B cell (primary cell): Measurements from ENCODE around the gene NUP54. TPM values are rescaled to one million over a fixed set of nuclear protein-coding genes. Genes with fewer than 3 reads are reported as not detected.

Source experiments
- ATAC-seq: fragments of 200-7000 bp; cut with Tn5 transposase; one replicate; pipeline ENCODE4 v1.10.0; 2021; ENCODE audit warnings: low read depth, mild to moderate bottlenecking, moderate number of reproducible peaks, moderate library complexity
- CTCF ChIA-PET: fragments of 350-600 bp; sonication (Branson Sonifier 250); formaldehyde crosslinking; loops from one replicate; lab custom pipeline; 2021; ENCODE audit warnings: antibody characterized with exemption, inconsistent platforms; lab: Charles Lee
- POLR2A ChIA-PET: fragments of 350-600 bp; sonication (Branson Sonifier 250); formaldehyde crosslinking; loops from one replicate; lab custom pipeline; 2021; ENCODE audit warnings: antibody characterized with exemption; lab: Charles Lee
- DNase-seq: peaks from one replicate; pipeline ENCODE4 v3.0.0; 2013
- H2AFZ ChIP-seq: 2 replicates; pipeline ENCODE4 v1.6.1; 2012; ENCODE audit warnings: mild to moderate bottlenecking, low read depth, low read length; ENCODE audit not compliant: insufficient read depth, poor library complexity, severe bottlenecking
- H3K27ac ChIP-seq, 2 donors: 1 replicate in 1 of 2; 2 replicates in 1 of 2; pipeline ENCODE4 v1.5.1; 2012 to 2013; ENCODE audit warnings: low read length in 2 of 2, mild to moderate bottlenecking in 2 of 2, moderate library complexity in 1 of 2
- H3K27me3 ChIP-seq, 4 experiments: fragments of 200-600 bp in 1 of 4; sonication (generic) in 1 of 4; replicated peaks in 1 of 4; 1 replicate in 2 of 4; 2 replicates in 2 of 4; pipeline versions ENCODE4 v1.6.1 to v1.7.0; 2013 to 2016; ENCODE audit warnings: low read length in 3 of 4, mild to moderate bottlenecking in 2 of 4, mixed read lengths in 1 of 4, moderate library complexity in 1 of 4; ENCODE audit not compliant: insufficient read depth in 4 of 4, control insufficient read depth in 3 of 4; ENCODE audit errors: control extremely low read depth in 1 of 4
- H3K36me3 ChIP-seq, 2 experiments: replicated peaks in 1 of 2; 1 replicate in 1 of 2; 2 replicates in 1 of 2; pipeline versions ENCODE4 v1.6.1 to v1.7.1; 2013; ENCODE audit warnings: low read length in 1 of 2; ENCODE audit not compliant: insufficient read depth in 2 of 2, control insufficient read depth in 1 of 2; ENCODE audit errors: control extremely low read depth in 1 of 2, extremely low read depth in 1 of 2
- H3K4me1 ChIP-seq, 2 donors: fragments of 200-600 bp in 1 of 2; sonication (generic) in 1 of 2; 1 replicate in 1 of 2; 2 replicates in 1 of 2; pipeline versions ENCODE4 v1.5.1 to v1.6.1; 2013 to 2017; ENCODE audit warnings: low read length in 2 of 2; ENCODE audit not compliant: control insufficient read depth in 2 of 2, insufficient read depth in 2 of 2
- H3K4me2 ChIP-seq: replicated peaks from 2 replicates; pipeline ENCODE3; 2012; ENCODE audit warnings: mild to moderate bottlenecking, low read depth, low read length; ENCODE audit not compliant: poor library complexity, severe bottlenecking
- H3K4me3 ChIP-seq, 5 experiments: fragments of 200-600 bp in 1 of 5; sonication (generic) in 1 of 5; 1 replicate in 3 of 5; 2 replicates in 2 of 5; pipeline versions ENCODE4 v1.5.1 to v1.7.0; 2011 to 2016; ENCODE audit warnings: low read length in 4 of 5, mild to moderate bottlenecking in 4 of 5, low read depth in 2 of 5, control low read depth in 1 of 5, moderate library complexity in 1 of 5; ENCODE audit not compliant: insufficient read depth in 1 of 5; ENCODE audit errors: control extremely low read depth in 1 of 5, extremely low read depth in 1 of 5
- H3K79me2 ChIP-seq: fragments of 200-600 bp; sonication (generic); one replicate; pipeline ENCODE4 v1.6.0; 2016; ENCODE audit warnings: low read length; ENCODE audit not compliant: control insufficient read depth, insufficient read depth
- H3K9ac ChIP-seq: fragments of 200-600 bp; sonication (generic); 2 replicates; pipeline ENCODE4 v1.6.1; 2017; ENCODE audit warnings: mild to moderate bottlenecking, low read length, moderate library complexity
- H3K9me3 ChIP-seq, 3 donors: one replicate each; pipeline versions ENCODE4 v1.6.1 to v1.7.1; 2013; ENCODE audit warnings: low read length in 2 of 3; ENCODE audit not compliant: control insufficient read depth in 2 of 3, insufficient read depth in 1 of 3; ENCODE audit errors: control extremely low read depth in 1 of 3
- H4K20me1 ChIP-seq: 2 replicates; pipeline ENCODE4 v1.6.0; 2012; ENCODE audit warnings: mild to moderate bottlenecking, low read length; ENCODE audit not compliant: insufficient read depth, control insufficient read depth, poor library complexity, severe bottlenecking
- H3K27ac Mint-ChIP-seq: one replicate; pipeline ENCODE4 v1.8.0; 2021; ENCODE audit warnings: mixed read lengths
- H3K27me3 Mint-ChIP-seq: one replicate; pipeline ENCODE4 v1.8.0; 2021; ENCODE audit warnings: mixed read lengths
- H3K4me1 Mint-ChIP-seq: one replicate; pipeline ENCODE4 v1.8.0; 2021; ENCODE audit warnings: mixed read lengths
- H3K4me3 Mint-ChIP-seq: one replicate; pipeline ENCODE4 v1.8.0; 2021; ENCODE audit warnings: mixed read lengths
- H3K9me3 Mint-ChIP-seq: one replicate; pipeline ENCODE4 v1.8.0; 2022; ENCODE audit warnings: mixed read lengths; ENCODE audit not compliant: insufficient read depth
- EZH2 ChIP-seq: IDR thresholded peaks from 2 replicates; pipeline ENCODE4 v1.6.1; 2012; ENCODE audit warnings: borderline replicate concordance, low read depth, mild to moderate bottlenecking, moderate library complexity, low read length; ENCODE audit not compliant: insufficient read depth, poor library complexity, severe bottlenecking
- WGBS: methylation state at CpG from one replicate; pipeline ENCODE4 v1.1.5; 2013; ENCODE audit warnings: missing lambda C conversion rate; ENCODE audit not compliant: insufficient coverage; 5-methylcytosine and 5-hydroxymethylcytosine counted together
- intact Hi-C: fragments of 100-400 bp; cut with micrococcal nuclease; formaldehyde crosslinking; loops from one replicate; pipeline ENCODE4 v1.10.0; 2022
- polyA plus RNA-seq: library from polyadenylated mRNA; depleted of rRNA; stranded (reverse); fragments of >200 nt; gene quantifications from 2 replicates; pipeline ENCODE4 v1.2.3, GENCODE V29; 2012
- total RNA-seq, 2 donors: library from RNA; stranded (reverse); fragments of 120-200 nt in 1 of 2; gene quantifications; 1 replicate in 1 of 2; 2 replicates in 1 of 2; pipeline versions ENCODE4 v1.2.3 to v1.2.4, GENCODE V29; 2013 to 2022
- TF ChIP-seq, protein P1 (sequence below): fragments of 200-600 bp; IDR thresholded peaks from one replicate; pipeline ENCODE4 v1.8.0; 2022; ENCODE audit warnings: antibody characterized with exemption, mild to moderate bottlenecking

Gene NUP54
- total and polyA plus RNA-seq, 2 donors (not counting 1 experiment from before 2014, with no cell fraction given), result 17.4 to 71.4 TPM

DNA sequence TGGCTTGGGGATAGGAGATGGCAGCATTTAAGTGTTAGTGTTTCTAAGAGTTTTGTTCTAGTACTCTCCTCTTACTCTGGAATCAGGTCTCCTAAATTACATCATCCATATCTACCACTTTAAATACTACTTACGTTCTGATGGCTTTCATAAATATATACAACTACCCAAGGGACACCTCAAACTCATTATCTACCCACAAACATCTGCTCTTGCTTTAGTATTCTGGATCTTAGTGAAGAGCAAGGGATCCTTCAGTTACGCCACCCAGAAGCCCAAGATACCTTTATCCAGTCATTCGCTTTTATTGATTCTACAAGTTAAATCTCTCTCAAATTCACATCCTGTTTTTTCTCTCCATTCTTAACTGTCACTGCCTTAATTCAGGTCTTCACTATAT lies 7.0 kb downstream of the NUP54 start:
- CTCF ChIA-PET, result no interaction called here
- peaks cover 14% of the 10 kb centered on the region for H4K20me1 ChIP-seq

DNA sequence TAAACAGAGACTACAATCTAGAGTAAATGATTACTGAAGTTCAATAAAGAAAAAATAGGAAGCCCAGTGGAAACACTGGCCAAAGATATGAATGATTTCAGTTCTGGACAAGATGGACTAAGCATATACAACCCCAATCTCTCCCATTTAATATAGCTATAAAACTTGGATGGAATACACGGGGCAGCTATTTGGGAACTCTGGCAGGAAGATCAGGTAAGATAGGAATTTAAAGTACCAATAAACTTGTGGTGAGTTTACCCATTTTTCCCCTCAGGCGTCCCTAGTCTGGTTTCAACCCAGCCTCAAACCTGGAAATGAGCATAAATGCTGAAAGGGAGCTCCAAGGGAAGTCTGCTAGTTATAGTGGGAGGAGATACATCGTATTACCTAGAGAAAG lies 20.4 kb downstream of the NUP54 start:
- H4K20me1 ChIP-seq, result no peaks in the 10 kb centered on the region

More for the DNA sequence above, 7.0 kb downstream of the NUP54 start:
- Histone ChIP-seq H2AFZ (no peak overlapping the region), H3K4me3 (no peak overlapping the region), H3K27me3 (no peaks in the 10 kb centered on the region), H3K36me3 (peaks cover 1 to 39% of the 10 kb centered on the region in 2 experiments), H3K27ac (no peak overlapping the region), H3K79me2 (peaks cover 66% of the 10 kb centered on the region), H3K4me2 (no peak overlapping the region), H3K9ac (no peak overlapping the region), H3K9me3 (no peaks in the 10 kb centered on the region), H3K4me1 (peaks cover 0 to 8% of the 10 kb centered on the region in 2 donors)
- intact Hi-C loops, result no loop called here
- POLR2A ChIA-PET, result no interaction called here
- no peak for TF ChIP-seq EZH2
- TF ChIP-seq, protein P1, sequence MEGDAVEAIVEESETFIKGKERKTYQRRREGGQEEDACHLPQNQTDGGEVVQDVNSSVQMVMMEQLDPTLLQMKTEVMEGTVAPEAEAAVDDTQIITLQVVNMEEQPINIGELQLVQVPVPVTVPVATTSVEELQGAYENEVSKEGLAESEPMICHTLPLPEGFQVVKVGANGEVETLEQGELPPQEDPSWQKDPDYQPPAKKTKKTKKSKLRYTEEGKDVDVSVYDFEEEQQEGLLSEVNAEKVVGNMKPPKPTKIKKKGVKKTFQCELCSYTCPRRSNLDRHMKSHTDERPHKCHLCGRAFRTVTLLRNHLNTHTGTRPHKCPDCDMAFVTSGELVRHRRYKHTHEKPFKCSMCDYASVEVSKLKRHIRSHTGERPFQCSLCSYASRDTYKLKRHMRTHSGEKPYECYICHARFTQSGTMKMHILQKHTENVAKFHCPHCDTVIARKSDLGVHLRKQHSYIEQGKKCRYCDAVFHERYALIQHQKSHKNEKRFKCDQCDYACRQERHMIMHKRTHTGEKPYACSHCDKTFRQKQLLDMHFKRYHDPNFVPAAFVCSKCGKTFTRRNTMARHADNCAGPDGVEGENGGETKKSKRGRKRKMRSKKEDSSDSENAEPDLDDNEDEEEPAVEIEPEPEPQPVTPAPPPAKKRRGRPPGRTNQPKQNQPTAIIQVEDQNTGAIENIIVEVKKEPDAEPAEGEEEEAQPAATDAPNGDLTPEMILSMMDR, result no peak
- 100% methylated on average over 3 of the region's 3 CpGs for WGBS
- Mint-ChIP-seq H3K27me3 (no peaks in the 10 kb centered on the region), H3K4me3 (no peak overlapping the region), H3K9me3 (no peaks in the 10 kb centered on the region), H3K27ac (no peak overlapping the region), H3K4me1 (peaks cover 15% of the 10 kb centered on the region)
- no peak for ATAC-seq
- no peak for DNase-seq

More for the DNA sequence above, 20.4 kb downstream of the NUP54 start:
- Mint-ChIP-seq H3K27me3 (no peaks in the 10 kb centered on the region), H3K4me3 (no peak overlapping the region), H3K27ac (no peak overlapping the region), H3K9me3 (no peaks in the 10 kb centered on the region), H3K4me1 (no peaks in the 10 kb centered on the region)
- no peaks in the 10 kb centered on the region for H3K27me3 ChIP-seq
- no peak overlapping the region for H3K9ac ChIP-seq
- no peak overlapping the region for H3K27ac ChIP-seq
- intact Hi-C loops, result no loop called here
- no peak overlapping the region for H3K4me2 ChIP-seq
- peaks cover 1 to 47% of the 10 kb centered on the region in 2 experiments for H3K36me3 ChIP-seq
- TF ChIP-seq EZH2, result no peak
- TF ChIP-seq, protein P1, result no peak
- H3K4me3 ChIP-seq, result no peak overlapping the region
- ATAC-seq (no peak), DNase-seq (no peak)
- WGBS, result 100% methylated on average over 1 of the region's 3 CpGs
- ChIA-PET POLR2A (no interaction called here), CTCF (no interaction called here)
- H3K9me3 ChIP-seq, result no peaks in the 10 kb centered on the region
- no peaks in the 10 kb centered on the region for H3K79me2 ChIP-seq
- no peak overlapping the region for H2AFZ ChIP-seq
- no peaks in the 10 kb centered on the region for H3K4me1 ChIP-seq
